AG08396 (cell line): ENCODE results near the gene HYAL1.
"Not testable (repeated sequence)": the region's sequence is repeated elsewhere in the genome, so short reads cannot be mapped to it uniquely, and the experiment has no call there.

Experiments
- DNase-seq: peaks from one replicate; pipeline ENCODE4 v3.0.0; 2012; ENCODE audit warnings: low spot score, mixed read lengths

HYAL1 gene

GRCh38 chr3:50272911-50273688, 30.3 kb downstream of the HYAL1 start:
- DNase-seq: peak; percentile 94

GRCh38 chr3:50272538-50272910, 30.9 kb downstream of the HYAL1 start:
- DNase-seq: not testable (repeated sequence)

- no peak for DNase-seq
Measured at GRCh38 chr3:50271314-50271936, 31.9 kb downstream of the HYAL1 start.

GRCh38 chr3:50270422-50271224, 32.8 kb downstream of the HYAL1 start:
- DNase-seq: peak; percentile 37

GRCh38 chr3:50269977-50270413, 33.4 kb downstream of the HYAL1 start:
- DNase-seq: peak; percentile 83

- no peak for DNase-seq
Measured at GRCh38 chr3:50269460-50269859, 33.9 kb downstream of the HYAL1 start.

- peak; percentile 79 for DNase-seq
Measured at GRCh38 chr3:50268703-50269451, 34.5 kb downstream of the HYAL1 start, which contains the start of gene SEMA3B. Gene SEMA3B (plus strand): TSS chr3:50269147. CDS start chr3:50269241, 94 bp downstream.

GRCh38 chr3:50268276-50268675, 35.1 kb downstream of the HYAL1 start:
- DNase-seq: no peak

GRCh38 chr3:50267280-50267913, 36.0 kb downstream of the HYAL1 start:
- peak; percentile 69 for DNase-seq

- no peak for DNase-seq
Measured at GRCh38 chr3:50266836-50267235, 36.5 kb downstream of the HYAL1 start.

GRCh38 chr3:50266017-50266416, 37.4 kb downstream of the HYAL1 start:
- DNase-seq: peak; percentile 43

GRCh38 chr3:50265571-50265970, 37.8 kb downstream of the HYAL1 start:
- DNase-seq: no peak

- DNase-seq: no peak
Measured at GRCh38 chr3:50264964-50265485, 38.3 kb downstream of the HYAL1 start.

GRCh38 chr3:50264383-50264963, 38.9 kb downstream of the HYAL1 start:
- peak; percentile 92 for DNase-seq

- no peak for DNase-seq
Measured at GRCh38 chr3:50263478-50264382, 39.6 kb downstream of the HYAL1 start.

- no peak for DNase-seq
Measured at GRCh38 chr3:50262778-50263177, 40.6 kb downstream of the HYAL1 start.

GRCh38 chr3:50262200-50262599, 41.2 kb downstream of the HYAL1 start:
- not testable (repeated sequence) for DNase-seq

GRCh38 chr3:50261505-50261904, 41.9 kb downstream of the HYAL1 start:
- no peak for DNase-seq

GRCh38 chr3:50260942-50261441, 42.4 kb downstream of the HYAL1 start:
- no peak for DNase-seq
